ENCODE measurements around the gene TEX10. TPM values are rescaled to one million over a fixed set of nuclear protein-coding genes. Genes with fewer than 3 reads are reported as not detected.

The TEX10 gene
- total RNA-seq, 1 donor from 2014 or later: 8.0 TPM

Other genes with a start within 250 kb of the TEX10 start
- 15.5 TPM for gene MSANTD3, start 74.2 kb upstream of the TEX10 start, total RNA-seq
- gene TMEFF1, start 120.2 kb upstream of the TEX10 start, total RNA-seq: not detected
- 66.6 TPM for gene CAVIN4, start 225.1 kb upstream of the TEX10 start, total RNA-seq

All from Right ventricle myocardium superior (tissue), 1 donor.